Measurements from ENCODE around the gene CD248.

Gene CD248

GRCh38 chr11:66314186-66314501, 2.7 kb downstream of the CD248 start:
- Histone ChIP-seq H3K79me2 (ENCODE audit: insufficient read depth, low read length) (no peaks in the 10 kb centered on the region), H3K4me2 (ENCODE audit: insufficient read depth, low read length) (no peak overlapping the region), H3K4me3 (ENCODE audit: low read depth in 1 of 2, low read length in 2 of 2) (no peak overlapping the region), H3K9me3 (ENCODE audit: insufficient read depth, low read length, severe bottlenecking) (no peaks in the 10 kb centered on the region), H3K27me3 (ENCODE audit: insufficient read depth, low read length, poor library complexity) (no peaks in the 10 kb centered on the region), H3K36me3 (ENCODE audit: insufficient read depth, low read length) (no peaks in the 10 kb centered on the region), H3K27ac (ENCODE audit: low read length) (no peak overlapping the region), H2AFZ (ENCODE audit: low read depth, low read length) (no peak overlapping the region), H3K9ac (ENCODE audit: low read depth, low read length) (no peak overlapping the region), H4K20me1 (ENCODE audit: insufficient read depth, low read length) (0 out of 2 replicates have a peak, but pooled peaks cover 2% of the 10 kb centered on the region), H3K4me1 (ENCODE audit: insufficient read depth, low read length) (peaks cover 55% of the 10 kb centered on the region)
- no peak for TF ChIP-seq CTCF (IDR thresholded peaks at IDR 0.05; ENCODE audit: borderline replicate concordance, extremely low read depth, low read length, poor library complexity, severe bottlenecking)
- no peak for TF ChIP-seq EZH2 (IDR thresholded peaks at IDR 0.05; ENCODE audit: borderline replicate concordance, low read depth, low read length, severe bottlenecking)
- no peak for ATAC-seq (ENCODE audit: insufficient read depth, low read depth)
- no peak for DNase-seq

- TF ChIP-seq CTCF (IDR thresholded peaks at IDR 0.05; ENCODE audit: borderline replicate concordance, extremely low read depth, low read length, poor library complexity, severe bottlenecking) (peak; percentile 28), EZH2 (IDR thresholded peaks at IDR 0.05; ENCODE audit: borderline replicate concordance, low read depth, low read length, severe bottlenecking) (no peak)
- peak overlapping the region; percentile 89 for H3K4me2 ChIP-seq (ENCODE audit: insufficient read depth, low read length)
- H3K9me3 ChIP-seq (ENCODE audit: insufficient read depth, low read length, severe bottlenecking), result no peaks in the 10 kb centered on the region
- DNase-seq (no peak), ATAC-seq (ENCODE audit: insufficient read depth, low read depth) (no peak)
- H3K9ac ChIP-seq (ENCODE audit: low read depth, low read length), result peak overlapping the region; percentile 54
- no peaks in the 10 kb centered on the region for H3K79me2 ChIP-seq (ENCODE audit: insufficient read depth, low read length)
- H3K36me3 ChIP-seq (ENCODE audit: insufficient read depth, low read length), result no peaks in the 10 kb centered on the region
- H4K20me1 ChIP-seq (ENCODE audit: insufficient read depth, low read length), result 0 out of 2 replicates have a peak, but pooled peaks cover 2% of the 10 kb centered on the region
- H3K27me3 ChIP-seq (ENCODE audit: insufficient read depth, low read length, poor library complexity), result no peaks in the 10 kb centered on the region
- H3K4me1 ChIP-seq (ENCODE audit: insufficient read depth, low read length), result peaks cover 49% of the 10 kb centered on the region
- H2AFZ ChIP-seq (ENCODE audit: low read depth, low read length), result peak overlapping the region; percentile 72; the same call in 1 of the 2 replicates
- H3K4me3 ChIP-seq (ENCODE audit: low read depth in 1 of 2, low read length in 2 of 2), result peak overlapping the region in 1 of 2 experiments; percentile 58; a peak in 2 of 4 replicates
- peak overlapping the region; percentile 83 for H3K27ac ChIP-seq (ENCODE audit: low read length)
Observed at GRCh38 chr11:66313321-66314185, 3.3 kb downstream of the CD248 start.

GRCh38 chr11:66312549-66313320, 4.1 kb downstream of the CD248 start:
- H3K4me2 ChIP-seq (ENCODE audit: insufficient read depth, low read length), result peak overlapping the region; percentile 89
- H3K9ac ChIP-seq (ENCODE audit: low read depth, low read length), result peak overlapping the region; percentile 55
- peak overlapping the region; percentile 91 for H2AFZ ChIP-seq (ENCODE audit: low read depth, low read length)
- H3K36me3 ChIP-seq (ENCODE audit: insufficient read depth, low read length), result no peaks in the 10 kb centered on the region
- H3K9me3 ChIP-seq (ENCODE audit: insufficient read depth, low read length, severe bottlenecking), result no peaks in the 10 kb centered on the region
- 0 out of 2 replicates have a peak, but pooled peaks cover 2% of the 10 kb centered on the region for H4K20me1 ChIP-seq (ENCODE audit: insufficient read depth, low read length)
- peak overlapping the region; percentile 84 for H3K27ac ChIP-seq (ENCODE audit: low read length)
- H3K4me1 ChIP-seq (ENCODE audit: insufficient read depth, low read length), result peaks cover 41% of the 10 kb centered on the region
- H3K79me2 ChIP-seq (ENCODE audit: insufficient read depth, low read length), result no peaks in the 10 kb centered on the region
- ATAC-seq (ENCODE audit: insufficient read depth, low read depth) (peak; percentile 85), DNase-seq (peak; percentile 99)
- TF ChIP-seq CTCF (IDR thresholded peaks at IDR 0.05; ENCODE audit: borderline replicate concordance, extremely low read depth, low read length, poor library complexity, severe bottlenecking), result no peak
- TF ChIP-seq EZH2 (IDR thresholded peaks at IDR 0.05; ENCODE audit: borderline replicate concordance, low read depth, low read length, severe bottlenecking), result no peak
- peak overlapping the region; percentile 25 to 66; a peak in 3 of 4 replicates for H3K4me3 ChIP-seq (ENCODE audit: low read depth in 1 of 2, low read length in 2 of 2)
- no peaks in the 10 kb centered on the region for H3K27me3 ChIP-seq (ENCODE audit: insufficient read depth, low read length, poor library complexity)

Data from DND-41 (cell line).